Stimulated activated CD4-positive, alpha-beta T cell treated with anti-CD3 and anti-CD28 coated beads, TNF-alpha, amount 100 ng/mL, for 4 hours (primary cell): ENCODE data around the gene TAB2.
"Not testable (repeated sequence)": the region's sequence is repeated elsewhere in the genome, so short reads cannot be mapped to it uniquely, and the experiment has no call there.

Source experiments
- DNase-seq, 3 experiments: peaks; one replicate each; pipeline ENCODE4 v3.0.0-alpha.2; 2020; ENCODE audit warnings: low read depth in 3 of 3

Gene TAB2

DNA sequence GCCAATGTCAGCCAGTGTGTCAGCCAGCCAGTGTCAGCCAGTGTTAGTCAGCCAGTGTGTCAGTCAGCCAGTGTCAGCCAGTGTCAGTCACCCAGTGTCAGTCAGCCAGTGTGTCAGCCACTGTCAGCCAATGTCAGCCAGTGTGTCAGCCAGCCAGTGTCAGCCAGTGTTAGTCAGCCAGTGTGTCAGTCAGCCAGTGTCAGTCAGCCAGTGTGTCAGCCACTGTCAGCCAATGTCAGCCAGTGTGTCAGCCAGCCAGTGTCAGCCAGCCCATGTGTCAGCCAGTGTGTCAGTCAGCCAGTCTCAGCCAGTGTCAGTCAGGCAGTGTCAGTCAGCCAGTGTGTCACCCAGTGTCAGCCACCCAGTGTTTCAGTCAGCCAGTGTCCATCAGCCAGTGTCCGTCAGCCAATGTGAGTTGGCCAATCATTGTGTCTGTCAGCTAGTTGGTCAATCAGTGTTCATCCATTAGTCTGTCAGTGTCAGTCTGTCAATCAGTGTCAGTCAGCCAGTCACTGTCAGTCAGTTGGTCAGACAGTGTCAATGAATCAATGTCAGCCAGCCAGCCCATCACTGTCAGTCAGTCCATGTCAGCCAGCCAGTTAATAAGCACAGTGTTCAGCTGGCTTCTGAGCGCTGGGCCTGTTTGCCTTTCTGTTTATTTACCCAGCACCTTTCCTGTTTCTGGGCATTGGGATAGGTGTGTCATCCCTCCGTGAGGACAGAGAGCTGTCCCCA lies 127.0 kb downstream of the TAB2 start:
- not testable (repeated sequence) for DNase-seq

DNA sequence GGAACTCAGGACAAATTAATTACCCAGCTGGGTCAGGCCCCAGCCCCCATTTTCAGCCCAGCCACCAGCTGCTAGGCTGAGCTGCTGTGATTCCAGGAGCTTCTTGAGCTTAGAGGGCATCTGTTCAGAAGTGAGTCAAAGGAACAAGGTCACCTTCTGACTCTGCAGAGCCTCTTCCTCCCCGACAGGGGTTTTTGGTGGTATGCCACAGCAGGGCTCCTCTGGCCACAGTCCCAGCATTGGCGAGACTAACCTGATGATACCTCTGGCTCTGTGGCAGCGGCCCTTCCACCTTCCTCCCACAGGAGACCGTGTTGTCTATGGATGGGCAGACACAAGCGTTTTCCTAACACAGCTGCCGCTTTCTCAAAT lies 127.6 kb downstream of the TAB2 start:
- no peak for DNase-seq

- DNase-seq = no peak
Measured at GRCh38 chr6:149445573-149445972, 128.1 kb downstream of the TAB2 start.

- DNase-seq = no peak
Measured at GRCh38 chr6:149446791-149447376, 129.4 kb downstream of the TAB2 start.

- DNase-seq = no peak
Measured at GRCh38 chr6:149448821-149449453, 131.4 kb downstream of the TAB2 start.

DNA sequence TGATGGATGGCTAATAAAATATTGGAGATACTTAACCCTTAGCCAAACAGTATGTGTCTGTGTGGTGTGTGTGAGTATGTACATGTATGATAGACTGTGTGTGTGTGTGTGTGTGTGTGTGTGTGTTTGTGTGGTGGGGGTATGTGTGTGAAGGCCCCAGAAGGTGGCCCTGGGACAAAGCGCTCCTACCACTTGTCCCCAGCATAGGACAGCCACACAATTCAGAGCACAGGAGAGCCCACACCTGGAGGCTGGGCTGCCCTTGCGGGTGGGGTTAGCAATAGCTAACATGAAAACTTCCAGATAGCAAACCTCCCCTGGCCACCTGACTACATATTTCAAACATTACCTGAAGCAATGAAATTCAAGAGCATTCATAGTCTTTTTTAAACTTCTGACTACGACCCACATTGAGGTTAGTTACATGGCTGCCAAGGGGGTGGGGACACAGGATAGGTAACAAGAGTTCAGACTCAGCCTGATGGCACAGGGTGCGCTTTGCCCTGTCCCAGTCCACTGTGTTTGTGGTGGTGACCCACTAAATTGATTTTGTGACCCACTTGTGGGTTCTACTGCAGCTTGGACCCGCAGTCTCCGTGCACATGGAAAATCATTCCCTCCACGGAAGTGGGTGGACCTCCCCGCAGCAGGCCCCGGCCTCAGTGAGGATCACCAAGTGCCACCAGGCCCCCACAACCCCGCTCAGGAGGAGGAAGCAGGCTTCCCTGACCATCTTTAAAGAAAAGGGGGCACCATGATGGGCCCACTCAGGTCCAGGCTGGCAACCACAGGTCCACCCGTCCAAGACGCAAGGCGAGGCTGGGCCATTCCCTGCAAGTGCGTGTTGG lies 132.5 kb downstream of the TAB2 start:
- no peak for DNase-seq

- DNase-seq = no peak
Measured at GRCh38 chr6:149450679-149451375, 133.3 kb downstream of the TAB2 start.

DNA sequence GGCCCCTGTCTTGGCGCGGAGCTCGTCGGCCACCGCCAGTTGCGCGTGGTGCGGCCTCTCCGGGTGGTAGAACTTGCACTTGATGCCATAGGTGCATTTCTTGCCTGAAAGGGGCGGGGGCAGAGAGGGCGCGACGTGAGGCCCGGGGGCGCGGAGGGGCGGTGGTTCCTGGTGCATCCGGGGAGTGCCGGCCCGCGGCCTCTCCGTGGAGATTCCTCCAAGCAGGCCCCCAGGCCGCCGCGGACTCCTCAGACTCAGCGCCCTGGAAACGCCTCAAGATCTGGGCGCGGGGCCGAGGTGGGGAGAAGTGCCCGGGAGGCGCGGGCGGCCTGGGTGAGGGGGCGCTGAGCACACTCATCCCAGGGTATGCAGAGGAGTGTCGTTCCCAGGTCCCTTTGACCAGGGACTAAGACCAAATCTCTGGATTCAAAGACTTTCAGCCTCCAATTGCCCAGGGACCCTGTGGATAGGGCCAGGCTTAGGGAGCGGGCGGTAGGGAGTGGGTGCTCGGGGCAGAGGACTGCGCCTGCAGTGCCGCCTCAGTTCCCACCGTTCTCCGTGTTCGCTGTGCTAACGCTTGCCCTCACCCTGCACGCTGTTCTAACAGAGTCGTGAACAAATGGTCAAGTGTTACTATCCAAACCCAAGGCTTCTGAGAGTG lies 134.0 kb downstream of the TAB2 start:
- no peak for DNase-seq

- no peak for DNase-seq
Measured at GRCh38 chr6:149452037-149452939, 134.8 kb downstream of the TAB2 start.

- no peak for DNase-seq
Measured at GRCh38 chr6:149453597-149454345, 136.3 kb downstream of the TAB2 start.

- no peak for DNase-seq
Measured at GRCh38 chr6:149454346-149454848, 136.9 kb downstream of the TAB2 start.

GRCh38 chr6:149455031-149455732 lies 137.7 kb downstream of the TAB2 start:
- no peak for DNase-seq

- no peak for DNase-seq
Measured at GRCh38 chr6:149456311-149457021, 139.0 kb downstream of the TAB2 start.

DNA sequence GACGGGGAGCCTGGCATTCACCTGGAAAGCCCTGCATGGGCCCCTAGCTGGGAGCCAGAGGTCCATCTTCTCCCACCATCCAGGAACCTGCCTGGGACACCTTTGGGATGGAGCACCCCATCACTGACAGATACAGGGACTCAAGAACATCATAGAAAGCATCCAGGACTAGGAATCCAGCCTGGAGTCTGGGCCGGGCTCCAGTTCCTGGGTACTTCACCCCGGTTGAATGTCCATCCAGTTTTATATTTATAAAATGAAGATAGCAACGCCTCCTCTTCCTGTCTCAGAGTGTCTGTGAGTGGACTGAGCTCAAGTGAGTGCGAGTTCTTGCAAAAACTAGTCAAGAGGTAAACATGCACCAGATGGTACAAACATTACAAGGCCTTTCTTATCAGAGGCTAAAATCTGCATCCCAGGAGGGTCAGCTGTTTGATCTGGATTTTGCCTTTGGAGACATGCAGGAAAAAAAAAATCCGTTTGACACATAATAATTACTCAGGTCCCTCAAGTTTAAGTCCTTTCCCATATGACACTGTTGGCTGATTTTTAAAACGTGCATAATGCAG lies 139.9 kb downstream of the TAB2 start:
- no peak for DNase-seq

DNA sequence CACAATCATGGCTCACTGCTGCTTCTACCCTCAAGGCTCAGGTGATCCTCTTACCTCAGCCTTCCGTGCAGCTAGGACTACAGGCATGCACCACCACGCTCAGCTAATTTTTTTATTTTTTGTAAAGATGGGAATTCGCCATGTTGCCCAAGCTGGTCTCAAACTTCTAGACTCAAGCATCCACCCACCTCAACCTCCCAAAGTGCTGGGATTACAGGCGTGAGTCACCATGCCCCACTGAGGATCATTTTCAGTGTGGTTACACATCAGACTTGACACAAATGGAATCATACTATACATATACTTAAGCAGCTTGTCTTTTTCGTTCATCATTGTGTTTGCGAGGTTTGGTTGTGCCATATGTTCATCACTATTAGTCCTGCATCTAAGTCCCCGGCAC lies 140.7 kb downstream of the TAB2 start:
- DNase-seq = no peak

- DNase-seq = no peak
Measured at GRCh38 chr6:149458806-149459205, 141.3 kb downstream of the TAB2 start.

DNA sequence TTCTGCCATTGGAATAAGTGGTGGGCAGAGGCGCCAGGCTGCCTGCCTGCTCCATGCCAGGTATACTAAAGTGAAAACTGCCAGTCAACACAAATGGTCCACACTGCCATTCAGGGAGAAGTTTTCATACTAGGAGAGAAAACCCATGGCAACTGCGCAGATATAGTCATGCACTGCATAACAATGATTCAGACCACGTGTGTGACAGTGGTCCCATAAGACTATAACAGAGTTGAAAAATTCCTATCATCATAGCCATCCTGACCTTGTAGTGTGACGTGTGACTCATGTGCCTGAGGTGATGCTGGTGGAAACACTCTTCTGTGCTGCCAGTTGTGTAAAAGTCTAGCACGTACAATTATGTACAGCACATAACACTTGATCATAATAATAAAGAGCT lies 142.2 kb downstream of the TAB2 start:
- DNase-seq = no peak

- not testable (repeated sequence) for DNase-seq
Measured at GRCh38 chr6:149460249-149460648, 142.7 kb downstream of the TAB2 start.
